ENCODE results near the gene MVB12B. TPM values are rescaled to one million over a fixed set of nuclear protein-coding genes. Genes with fewer than 3 reads are reported as not detected.

The MVB12B gene
- total RNA-seq, 1 donor from 2014 or later = 6.7 TPM

DNA sequence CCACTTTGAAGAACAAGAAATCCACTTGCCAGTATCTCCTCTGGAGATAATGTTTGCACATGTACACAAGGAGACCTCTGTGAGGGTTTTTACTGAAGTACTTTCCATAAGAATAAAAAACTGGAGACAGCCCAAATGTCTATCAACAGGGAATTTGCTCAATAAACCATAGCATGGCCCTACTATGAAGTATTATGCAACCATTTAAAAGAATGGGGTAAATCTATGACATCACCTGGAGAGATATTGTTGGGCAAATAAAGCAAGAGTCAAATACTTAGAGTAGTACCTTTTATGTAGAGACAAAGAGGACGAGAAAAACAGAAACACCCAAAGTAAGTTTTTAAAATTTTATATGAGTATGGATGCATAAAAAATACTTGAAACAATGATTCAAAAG is 23.9 kb upstream of the MVB12B start:
- DNase-seq (ENCODE audit: low spot score) = no peak

DNA sequence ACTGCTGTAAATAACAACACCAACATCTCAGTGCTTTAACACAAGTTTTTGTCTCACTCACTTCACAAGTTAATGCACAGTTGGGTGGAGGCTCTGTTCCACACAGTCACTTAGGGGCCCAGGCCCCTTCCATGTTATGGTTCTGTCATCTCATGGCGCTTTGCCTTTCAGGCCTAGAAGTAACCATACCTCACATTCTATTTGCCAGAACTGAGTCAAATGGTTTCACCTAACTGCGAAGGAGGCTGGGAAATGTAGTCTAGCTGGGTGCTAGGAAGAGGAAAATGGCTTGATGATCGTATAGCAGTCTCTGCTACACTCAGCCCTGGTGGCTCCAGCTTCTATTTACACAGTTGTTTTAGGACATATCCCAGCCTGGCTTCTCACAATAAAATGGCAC is 23.1 kb upstream of the MVB12B start:
- no peak for DNase-seq (ENCODE audit: low spot score)

DNA sequence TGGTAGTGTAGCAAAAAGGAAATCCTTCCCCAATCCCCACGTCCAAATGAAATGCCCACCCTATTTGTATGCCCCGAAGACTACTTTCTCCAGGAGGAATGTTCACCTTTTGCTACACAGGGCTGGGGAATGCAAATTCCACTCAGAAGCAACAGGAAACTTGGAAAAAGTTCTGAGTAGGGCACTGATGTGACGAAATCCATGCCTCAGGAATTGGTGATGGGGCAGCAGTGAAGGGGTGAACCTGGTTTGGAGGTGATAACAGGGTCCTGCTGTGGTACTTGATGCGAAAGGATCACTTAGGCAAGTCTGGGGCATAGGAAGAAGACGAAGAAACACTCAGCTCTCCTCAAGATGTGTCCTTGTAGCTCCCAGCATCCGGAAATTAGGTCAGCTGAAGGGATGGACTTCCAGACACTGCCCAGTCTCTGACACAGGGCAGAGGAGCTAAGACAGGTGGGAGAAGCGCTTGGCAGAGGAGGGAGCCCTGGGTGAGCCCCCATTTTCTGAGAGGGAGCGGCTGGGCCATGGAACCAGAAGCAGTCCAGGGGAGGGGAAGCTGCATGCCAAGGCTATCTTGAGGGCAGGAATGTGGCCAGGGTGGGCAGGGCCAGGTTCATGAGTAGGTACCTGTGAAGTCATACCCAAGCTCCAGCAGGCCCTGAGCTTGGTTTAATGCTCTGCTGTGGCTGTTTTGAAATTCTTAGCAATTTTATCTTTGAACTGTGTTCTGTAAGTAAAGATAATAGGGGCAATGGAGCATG is 22.2 kb upstream of the MVB12B start:
- DNase-seq (ENCODE audit: low spot score) = no peak

DNA sequence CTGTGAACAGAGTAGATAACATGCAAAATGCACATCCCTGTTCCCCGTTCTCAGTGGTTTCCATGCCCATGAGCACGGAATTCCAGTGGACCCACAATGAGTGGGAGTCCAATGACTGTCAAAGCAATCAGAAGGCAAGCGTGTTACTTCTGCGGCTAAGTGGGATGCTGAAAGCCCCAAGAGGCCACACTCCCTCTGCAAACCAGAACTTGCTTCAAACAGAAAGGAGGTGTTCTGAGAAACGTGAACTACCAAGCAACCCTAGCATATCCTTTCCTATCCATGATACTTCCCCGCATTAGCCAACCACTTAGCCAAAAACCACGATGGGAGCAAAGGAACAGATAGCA is 21.7 kb upstream of the MVB12B start:
- DNase-seq (ENCODE audit: low spot score) = no peak

DNA sequence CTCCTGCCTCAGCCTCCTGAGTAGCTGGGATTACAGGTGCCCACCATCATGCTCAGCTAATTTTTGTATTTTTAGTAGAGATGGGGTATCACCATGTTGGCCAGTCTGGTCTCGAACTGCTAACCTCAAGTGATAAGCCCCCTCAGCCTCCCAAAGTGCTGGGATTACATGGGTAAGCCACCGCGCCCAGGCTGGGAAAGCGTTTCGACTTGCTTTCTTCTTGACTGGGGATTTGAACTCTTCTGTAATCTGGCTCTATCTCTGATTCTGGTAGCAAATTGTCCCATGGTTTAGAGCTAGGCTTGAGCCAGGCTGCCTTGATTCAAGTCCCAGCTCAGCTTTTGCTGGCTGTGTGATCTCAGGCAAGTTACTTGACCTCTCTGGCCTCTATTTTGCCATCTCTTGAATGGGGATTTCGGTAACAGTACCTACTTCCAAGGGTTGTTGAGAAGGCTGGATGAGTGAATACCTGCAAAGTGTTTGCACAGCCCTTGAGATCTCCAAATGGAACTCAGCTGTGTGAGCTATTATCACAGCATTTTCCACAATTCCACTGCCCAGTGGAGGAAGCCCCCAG is 20.5 kb upstream of the MVB12B start:
- DNase-seq (ENCODE audit: low spot score) = no peak

DNA sequence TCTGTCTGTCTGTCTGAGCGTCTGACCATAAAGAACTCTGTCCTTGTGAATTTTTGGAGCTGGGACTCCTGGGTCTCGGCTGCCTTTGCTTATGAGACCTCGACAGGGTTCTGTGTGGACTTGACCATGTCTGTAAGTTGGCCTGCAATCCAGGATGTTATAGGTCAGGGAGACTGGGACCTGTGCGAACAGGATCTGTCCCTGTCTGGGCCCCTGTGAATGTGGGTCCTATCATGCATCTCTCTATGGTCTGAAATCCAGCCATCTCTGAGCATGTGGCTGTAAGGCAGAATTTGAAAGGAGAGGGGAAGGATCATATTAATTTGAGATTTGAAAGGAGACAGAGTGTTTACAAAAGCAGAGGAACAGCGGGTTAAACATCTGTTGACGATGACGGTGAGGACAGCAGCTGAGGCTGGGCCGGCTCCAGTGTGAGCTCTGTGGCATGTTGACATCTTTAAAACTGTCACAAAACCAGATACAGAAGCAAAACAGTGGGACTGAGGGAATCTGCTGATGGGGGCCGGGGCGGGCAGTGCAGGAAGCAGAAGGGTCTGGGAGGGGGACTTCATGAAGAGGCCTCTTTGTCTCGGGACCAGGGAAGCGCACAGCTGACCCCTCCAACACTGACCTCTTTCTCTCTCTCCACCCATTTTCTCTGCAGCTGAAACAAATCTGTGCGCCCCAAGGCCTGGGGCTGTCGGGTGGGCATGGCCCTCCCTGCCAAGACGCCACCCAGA is 19.1 kb upstream of the MVB12B start:
- DNase-seq (ENCODE audit: low spot score) = no peak

DNA sequence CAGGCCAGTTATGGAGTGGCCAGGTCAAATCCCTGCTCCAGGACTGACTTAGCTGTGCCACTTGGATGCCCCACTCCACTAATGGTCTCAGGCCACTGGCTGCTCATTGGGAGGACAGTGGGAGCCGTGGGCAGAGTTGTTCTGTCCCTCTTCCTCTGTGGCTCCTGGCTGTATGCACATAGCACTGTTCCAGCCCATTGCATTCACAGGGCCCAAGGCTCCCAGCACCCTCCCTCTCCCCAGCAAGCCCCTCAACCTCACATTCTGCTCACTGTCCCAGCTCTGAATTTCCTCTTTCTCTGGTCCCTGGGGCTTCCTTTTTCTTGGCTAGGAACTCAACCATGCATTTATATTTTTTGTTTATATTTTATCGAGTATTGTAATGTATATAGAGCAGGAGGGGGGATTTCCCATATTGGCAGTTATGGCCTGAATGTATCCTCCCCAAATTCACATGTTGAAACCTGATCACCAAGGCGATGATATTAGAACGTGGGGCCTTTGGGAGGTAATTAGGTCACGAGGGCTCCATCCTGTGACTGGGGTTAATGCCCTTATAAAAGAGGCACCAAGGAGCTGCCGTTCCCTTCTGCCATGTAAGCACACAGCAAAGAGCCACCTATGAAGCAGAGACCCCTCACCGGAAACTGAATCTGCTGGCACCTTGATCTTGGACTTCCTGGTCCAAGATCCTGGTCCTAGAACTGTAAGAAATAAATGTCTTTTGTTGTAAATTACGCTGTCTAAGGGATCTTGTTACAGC is 17.0 kb upstream of the MVB12B start:
- no peak for DNase-seq (ENCODE audit: low spot score)

DNA sequence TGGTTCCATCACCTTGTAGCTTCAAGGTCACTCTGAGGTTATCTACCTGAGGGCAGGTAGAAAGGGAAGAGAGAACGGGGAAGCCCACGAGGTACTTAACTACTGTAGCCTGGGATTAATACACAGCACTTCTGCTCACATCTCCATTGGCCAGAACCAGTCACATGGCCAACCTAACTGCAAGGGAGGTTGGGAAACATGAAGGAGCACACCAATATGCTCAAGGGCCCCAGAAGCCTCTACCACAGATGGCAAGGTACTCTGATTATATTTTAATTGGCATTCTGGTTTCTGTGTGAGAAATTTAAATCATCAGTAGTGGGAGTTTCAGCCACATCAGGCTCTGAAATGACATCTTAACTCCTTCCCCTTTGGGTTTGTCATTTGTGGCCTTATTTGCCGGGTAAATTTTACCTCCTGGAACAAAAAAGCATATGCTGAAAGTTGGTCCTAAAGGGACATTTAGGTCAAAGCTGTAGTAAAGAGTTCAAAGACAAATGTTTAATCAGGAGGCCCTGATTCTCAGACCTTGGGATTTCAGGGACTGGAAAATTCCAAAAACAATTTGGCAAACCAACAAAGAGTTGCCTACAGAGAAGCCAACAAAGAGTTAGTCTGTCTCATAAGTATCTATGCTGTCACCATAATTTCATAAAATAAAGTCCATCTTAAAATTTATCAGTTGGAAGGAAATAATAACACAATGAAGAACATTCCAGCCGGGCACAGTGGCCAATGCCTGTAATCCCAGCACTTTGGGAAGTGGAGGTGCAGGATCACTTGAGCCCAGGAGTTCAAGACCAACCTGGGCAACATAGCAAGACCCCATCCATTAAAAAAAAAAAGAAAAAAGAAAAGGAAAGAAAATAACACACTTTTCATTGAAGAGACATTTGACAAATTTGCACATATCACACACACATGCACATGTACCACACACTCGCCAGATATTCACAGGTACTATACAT is 13.8 kb upstream of the MVB12B start:
- no peak for DNase-seq (ENCODE audit: low spot score)

DNA sequence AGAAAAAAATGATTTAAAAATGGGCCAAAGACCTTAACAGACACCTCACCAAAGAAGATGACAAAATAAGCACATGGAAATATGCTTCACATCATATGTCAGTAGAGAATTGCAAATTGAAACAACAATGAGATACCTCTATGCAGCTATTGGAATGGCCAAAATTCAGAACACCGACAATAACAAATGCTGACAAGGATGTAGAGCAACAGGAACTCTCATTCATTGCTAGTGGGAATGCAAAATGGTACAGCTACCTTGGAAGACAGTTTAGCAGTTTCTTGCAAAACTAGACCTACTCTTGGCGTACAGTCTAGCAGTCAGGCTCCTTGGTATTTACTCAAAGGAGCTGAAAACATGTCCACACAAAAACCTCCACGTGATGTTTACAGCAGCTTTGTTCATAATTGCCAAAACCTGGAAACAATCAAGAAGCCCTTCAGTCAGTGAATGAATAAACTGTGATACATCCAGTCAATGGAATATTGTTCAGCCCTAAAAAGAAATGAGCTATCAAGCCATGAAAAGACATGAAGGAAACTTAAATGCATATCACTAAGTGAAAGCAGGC is 10.5 kb upstream of the MVB12B start:
- no peak for DNase-seq (ENCODE audit: low spot score)

DNA sequence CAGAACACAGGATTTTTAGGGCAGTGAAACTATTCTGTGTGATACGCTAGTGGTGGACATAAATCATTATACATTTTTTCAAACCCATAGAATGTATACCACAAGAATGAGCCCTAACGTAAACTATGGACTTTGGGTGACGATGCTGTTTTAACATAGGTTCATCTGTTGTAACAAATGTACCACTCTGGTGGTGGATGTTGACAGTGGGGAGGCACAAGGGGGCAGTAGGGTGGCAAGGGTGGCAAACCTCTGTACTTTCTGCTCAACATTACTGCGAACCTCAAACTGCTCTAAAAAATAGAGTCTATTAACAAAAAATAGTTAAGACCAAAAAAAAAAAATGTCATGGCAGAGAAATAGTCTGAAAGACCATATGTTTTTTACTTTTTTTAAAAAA is 9.1 kb upstream of the MVB12B start:
- no peak for DNase-seq (ENCODE audit: low spot score)

DNA sequence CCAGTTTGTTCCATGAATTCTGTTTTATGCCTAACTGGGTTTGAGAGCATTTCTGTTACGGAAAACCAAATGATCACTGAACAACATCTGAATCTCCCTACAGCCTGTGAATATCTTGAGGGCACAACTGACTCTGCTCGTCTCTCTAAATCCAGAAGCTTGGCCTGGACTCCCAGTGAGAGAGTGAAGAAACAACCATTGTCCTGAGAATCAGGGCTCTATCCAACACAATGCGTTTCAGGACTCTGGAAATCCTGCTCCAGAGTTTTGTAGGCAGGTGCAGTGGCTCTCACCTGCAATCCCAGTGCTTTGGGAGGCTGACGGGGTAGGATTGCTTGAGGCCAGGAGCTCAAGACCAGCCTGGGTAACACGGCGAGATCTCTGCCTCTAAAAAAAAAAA is 7.8 kb upstream of the MVB12B start:
- no peak for DNase-seq (ENCODE audit: low spot score)

DNA sequence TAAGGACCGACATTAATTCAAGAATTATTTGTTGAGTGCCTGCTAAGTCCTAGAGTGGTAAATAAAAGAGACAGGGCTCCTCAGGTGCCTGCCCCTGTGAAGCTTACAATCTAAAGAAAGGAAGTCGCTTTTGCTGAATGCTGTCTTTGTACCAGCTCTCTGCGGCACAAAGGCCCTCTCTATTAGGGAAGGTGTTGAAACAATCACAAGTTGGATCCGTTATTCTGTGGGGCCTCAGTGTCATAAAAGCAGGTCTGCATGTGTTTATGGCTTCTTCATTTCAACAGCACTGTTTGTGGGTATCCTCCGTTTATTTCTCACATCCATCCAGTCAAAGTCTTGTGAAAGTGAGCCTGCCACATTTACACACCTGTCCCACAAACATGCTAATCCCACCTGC is 7.0 kb upstream of the MVB12B start:
- no peak for DNase-seq (ENCODE audit: low spot score)

DNA sequence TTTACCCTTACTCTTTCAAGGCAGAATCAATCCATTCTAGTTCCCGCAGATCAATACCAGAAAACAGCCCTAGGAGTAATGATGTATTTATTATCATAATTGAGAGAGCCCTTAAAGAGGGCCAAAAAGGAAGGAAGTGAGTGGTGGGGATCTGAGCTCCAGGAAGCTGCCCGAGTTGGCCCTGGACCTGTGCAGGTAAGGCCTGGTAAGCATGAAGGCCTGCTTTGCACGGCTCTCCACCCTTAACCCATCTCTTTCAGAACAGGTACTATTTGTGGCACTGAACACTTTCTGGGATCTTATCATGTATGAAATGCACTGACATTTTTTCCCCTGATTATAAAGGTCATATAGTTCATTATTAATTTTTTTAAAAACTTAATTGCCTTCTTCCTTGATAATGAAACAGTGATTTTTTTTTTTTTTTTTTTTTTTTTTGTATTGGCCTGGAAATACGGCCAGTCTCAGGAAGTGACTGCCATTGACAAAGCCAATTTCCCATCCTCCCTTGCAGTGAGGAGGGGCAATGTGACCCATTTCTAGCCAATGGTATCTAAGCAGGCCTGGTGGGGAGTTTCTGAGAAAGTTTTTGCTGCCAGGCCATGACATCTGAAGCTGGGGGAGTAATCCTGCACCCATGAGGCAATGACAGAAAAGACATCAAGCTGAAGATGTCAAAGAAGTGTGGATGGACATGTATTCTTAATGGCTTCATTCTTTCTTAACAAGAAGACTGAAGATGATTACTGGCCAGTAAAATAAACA is 6.3 kb upstream of the MVB12B start:
- no peak for DNase-seq (ENCODE audit: low spot score)

DNA sequence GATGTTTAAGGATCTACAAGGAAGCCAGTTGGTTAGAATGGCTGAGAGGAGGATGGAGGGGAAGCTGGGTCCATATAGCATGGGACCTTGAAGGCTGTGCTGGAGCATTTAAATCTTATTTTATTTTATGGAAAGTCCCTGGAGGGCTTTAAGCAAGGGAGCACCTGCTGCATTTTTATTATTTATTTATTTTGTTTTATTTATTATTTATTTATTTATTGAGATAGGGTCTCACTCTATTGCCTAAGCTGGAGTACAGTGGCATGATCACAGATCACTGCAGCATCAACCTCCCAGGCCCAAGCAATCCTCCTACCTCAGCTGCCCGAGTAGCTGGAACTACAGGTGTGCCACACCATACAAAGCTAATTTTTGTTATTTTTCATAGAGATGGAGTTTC is 4.9 kb upstream of the MVB12B start:
- DNase-seq (ENCODE audit: low spot score) = no peak

DNA sequence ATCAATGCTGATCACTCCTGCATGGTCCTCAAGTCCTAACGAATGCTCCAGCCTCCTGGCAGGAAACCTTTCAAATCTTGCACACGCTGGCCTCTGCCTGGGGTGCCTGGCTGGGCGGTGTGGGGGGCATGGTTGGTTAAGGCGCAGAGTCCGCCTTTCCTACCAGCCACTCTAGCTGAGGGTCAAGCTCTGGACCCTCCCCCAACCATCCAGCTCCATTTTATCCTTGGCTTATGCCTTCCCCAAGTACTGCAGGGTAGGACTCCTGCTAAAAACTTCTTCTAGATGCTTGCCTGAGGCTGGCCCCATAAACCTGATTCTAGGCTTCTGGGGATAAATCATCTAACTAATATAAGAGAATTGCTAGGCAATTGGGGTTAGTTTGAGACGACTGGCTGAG is 808 bp upstream of the MVB12B start:
- DNase-seq (ENCODE audit: low spot score) = no peak

DNA sequence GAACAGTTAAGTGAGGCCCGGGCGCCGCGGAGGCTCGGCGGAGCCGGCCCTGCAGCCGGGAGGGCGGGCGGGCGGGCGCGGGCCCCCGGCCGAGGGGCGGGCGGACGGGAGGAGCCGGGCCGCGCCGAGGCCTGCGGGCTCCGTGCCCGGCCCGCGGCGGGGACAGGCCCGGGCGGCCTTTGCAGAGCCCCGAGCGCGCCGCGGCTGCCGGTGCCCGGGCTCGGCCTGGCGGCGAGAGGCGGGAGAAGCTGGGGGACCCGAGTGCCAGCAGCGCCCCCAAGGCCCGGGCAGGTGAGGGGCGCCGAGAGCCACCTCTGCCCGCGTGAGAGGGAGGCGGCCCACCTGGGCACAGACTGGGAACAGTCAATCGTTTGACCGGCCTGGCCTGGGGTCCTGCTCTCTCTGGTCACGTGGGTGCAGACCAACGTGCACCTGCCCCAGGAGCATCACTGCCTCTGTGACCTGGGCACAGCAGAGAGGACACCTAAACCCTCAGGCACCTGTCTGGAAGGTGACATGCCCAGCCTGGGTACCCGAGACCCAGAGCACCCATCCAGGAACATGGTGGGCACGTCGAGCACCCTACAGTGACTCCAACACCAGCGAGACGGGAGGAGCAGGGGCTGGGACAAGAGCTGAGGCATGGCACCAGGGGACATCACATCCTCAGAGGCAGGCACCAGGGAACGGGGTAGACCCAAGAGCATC is 531 bp downstream of the MVB12B start:
- no peak for DNase-seq (ENCODE audit: low spot score)

DNA sequence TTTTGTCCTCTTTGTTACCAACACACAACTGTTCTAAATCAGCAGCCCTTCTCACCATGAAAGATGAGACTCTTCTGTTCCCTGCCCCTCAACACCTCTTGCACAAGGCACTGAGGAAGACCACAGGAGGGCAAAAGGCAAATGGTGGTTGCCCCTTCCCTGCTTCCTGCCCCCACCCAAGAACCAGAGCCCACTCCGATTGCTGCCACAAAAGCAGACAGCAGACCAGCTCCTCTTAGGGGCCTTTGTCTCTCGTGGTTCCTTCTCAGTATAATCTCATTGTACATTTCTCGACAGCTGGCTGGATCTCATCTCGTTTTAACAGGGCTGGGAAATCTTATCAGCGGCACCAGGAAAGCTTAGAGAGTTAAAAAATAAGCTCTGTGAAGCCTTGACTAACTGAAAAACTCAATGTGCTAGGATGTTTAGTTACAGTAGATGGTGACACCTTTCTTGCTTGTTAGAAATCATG is 1.1 kb downstream of the MVB12B start:
- DNase-seq (ENCODE audit: low spot score) = peak; percentile 42

DNA sequence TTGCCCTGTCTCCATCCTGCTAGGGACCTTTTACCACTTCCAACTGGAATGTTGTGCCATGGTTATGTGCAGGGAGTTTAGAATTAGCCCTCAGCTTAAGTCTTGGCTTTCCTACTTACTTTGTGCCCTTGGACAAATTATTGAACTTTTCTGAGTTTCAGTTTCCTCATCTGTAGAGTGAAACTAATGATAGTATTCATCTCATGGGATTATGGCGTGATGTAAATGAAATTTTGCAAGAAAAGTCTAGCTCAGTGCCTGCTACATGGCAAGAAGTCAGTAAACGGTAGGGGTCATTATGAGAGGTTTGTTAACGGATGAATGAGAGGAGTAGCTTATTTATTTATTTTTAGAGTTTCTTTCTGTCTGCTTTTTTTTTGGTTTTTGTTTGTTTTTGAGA is 1.8 kb downstream of the MVB12B start:
- DNase-seq (ENCODE audit: low spot score) = no peak
